ENCODE results near the gene FRMD7.
"Not testable (repeated sequence)": the region's sequence is repeated elsewhere in the genome, so short reads cannot be mapped to it uniquely, and the experiment has no call there.

The FRMD7 gene

GRCh38 chrX:132092439-132093065 is 35.3 kb downstream of the FRMD7 start:
- DNase-seq = peak; percentile 57

DNA sequence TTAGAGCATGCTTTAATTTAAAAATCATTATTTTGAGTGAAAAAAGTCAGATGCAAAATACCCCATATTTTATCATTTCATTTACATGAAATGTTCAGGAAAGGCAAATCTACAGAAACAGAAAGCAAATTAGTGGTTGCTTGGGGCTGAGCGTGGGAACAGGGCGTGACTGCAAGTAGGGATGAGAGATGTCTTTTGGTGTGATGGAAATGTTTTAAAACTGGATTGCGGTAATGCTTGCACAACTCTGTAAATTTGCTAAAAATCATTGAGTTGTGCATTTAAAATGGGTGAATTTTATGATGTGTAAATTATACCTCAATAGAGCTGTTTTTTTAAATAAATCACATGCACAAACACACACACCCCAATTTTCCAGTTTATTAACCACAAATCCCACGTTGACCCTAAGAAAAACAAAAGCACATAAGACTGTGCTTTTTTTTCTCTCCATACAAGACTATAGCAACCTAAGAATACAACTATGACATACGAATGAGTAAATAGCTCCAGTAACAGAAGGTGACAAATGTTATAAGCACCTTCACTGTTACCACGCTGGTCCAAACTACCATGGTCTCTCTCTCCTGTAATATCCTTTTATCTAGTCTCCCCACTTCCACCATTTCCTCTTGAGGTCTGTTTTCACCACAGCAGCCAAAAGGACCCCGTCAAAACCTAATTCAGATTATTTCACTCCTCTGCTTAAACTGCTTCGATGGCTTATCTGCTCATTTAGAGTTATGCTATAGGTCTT is 37.2 kb downstream of the FRMD7 start:
- no peak for DNase-seq

- no peak for DNase-seq
These were observed 39.0 kb downstream of the FRMD7 start for GRCh38 chrX:132088864-132089263.

GRCh38 chrX:132086672-132087071 is 41.1 kb downstream of the FRMD7 start:
- DNase-seq = no peak

GRCh38 chrX:132085786-132086185 is 42.0 kb downstream of the FRMD7 start:
- no peak for DNase-seq

DNA sequence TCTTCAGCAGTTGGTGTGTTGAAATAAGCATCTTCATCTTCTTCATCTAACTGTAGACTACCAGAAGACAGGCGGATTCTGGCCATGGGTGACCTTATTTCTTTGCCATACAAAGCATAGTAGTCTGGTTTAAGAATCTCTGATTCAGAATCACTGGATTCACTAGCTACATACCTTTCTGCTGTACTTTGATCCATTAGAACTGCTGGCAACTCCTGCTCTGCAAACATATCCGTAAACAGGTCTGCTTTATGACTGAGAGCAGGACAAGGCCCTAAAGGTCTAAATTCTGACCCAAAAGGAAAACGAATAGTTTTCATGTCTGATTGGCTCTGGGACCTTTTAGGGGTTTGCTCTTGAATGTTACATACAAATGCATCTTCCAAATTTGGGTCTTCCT is 49.9 kb downstream of the FRMD7 start:
- DNase-seq = no peak

GRCh38 chrX:132077414-132077813 is 50.4 kb downstream of the FRMD7 start:
- DNase-seq = no peak

- DNase-seq = no peak
These were observed 56.6 kb downstream of the FRMD7 start for GRCh38 chrX:132071254-132071653.

DNA sequence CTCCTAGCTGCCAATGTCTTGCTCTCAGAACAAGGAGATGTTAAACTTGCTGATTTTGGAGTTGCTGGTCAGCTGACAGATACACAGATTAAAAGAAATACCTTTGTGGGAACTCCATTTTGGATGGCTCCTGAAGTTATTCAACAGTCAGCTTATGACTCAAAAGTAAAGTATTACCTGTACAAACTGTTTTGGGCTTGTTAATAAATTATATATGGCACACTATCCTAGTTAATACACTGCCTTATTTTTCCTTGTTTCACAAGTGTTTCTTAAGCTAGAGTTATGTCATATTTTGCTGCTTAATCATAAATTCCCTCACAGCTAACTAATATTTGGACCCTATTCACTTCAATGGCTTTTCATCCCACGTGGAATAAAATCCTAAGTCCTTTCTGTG is 59.4 kb downstream of the FRMD7 start:
- DNase-seq = no peak

GRCh38 chrX:132063862-132064261 is 64.0 kb downstream of the FRMD7 start:
- DNase-seq = no peak

GRCh38 chrX:132063334-132063733 is 64.5 kb downstream of the FRMD7 start:
- DNase-seq = no peak

DNA sequence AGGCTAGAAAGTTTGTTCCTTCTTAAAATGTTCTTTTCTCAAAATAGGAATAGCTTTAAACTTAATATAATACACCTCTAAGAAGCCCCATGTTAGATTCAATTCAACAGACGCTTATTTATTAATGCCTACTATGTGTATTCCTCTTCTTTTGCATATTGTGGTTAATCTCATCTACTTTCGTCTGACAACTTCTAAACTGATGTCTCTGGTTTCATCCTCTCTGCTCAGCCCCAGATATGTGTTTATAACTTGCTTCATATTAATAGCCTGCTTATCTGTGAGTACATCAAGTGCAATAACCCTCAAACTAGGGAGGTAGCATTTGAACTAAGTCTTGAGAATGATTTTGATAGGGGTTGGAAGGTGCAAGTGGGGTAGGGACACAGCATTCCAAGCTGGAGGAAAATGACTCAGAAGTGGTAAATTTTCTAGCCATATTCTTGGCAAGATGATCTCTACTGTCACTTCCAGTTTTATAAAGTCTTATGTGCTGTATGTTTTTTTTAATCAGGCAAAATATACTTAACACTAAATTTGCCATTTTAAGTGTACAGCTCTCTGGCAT is 67.8 kb downstream of the FRMD7 start:
- DNase-seq = no peak

DNA sequence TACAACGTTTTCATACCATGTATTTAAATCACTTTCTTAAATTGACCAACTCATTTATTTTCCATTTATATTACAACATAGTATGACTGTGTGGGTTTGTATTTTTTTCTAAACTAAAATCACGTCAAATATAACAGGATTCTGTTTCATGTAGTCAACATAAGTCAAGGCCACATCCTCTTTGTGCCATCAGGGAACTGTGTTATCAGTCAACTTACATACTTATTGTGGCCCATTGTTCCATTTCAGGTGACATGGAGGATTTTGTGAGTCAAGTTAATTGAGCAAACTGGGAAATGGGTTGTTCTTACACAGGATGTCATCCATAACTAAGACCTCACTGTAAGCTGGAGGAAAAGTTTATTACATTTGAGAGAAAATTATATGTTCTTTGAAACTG is 68.8 kb downstream of the FRMD7 start:
- no peak for DNase-seq

DNA sequence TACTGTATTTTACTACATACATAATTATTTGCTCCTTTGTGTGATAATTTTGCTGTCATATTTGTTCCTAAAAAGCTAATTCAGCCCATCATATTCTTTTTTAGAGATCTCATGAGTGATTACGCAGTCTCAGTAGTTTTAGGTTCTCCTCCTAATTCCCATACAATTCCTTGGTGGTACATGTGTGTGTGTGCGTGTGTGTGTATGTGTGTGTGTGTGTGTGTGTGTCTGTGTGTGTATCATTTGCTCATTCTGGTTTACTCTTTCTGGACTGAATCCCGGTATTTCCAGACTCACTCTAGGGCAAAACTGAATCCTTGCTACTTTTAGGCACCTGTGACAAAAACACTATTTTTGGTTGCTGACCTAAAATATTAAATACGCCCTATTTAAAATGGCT is 69.8 kb downstream of the FRMD7 start:
- DNase-seq = no peak

DNA sequence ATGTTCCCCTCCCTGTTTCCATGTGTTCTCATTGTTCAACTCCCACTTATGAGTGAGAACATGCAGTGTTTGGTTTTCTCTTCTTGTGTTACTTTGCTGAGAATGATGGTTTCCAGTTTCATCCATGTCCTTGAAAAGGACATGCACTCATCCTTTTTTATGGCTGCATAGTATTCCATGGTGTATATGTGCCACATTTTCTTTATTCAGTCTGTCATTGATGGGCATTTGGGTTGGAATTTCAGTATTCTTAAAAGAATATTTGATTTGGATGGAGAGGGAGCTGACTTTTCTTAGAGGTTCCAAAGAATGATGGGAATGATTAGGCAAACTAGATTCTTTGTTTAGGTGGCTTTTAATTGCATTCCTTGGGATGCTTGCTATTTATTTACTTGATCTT is 76.0 kb downstream of the FRMD7 start:
- not testable (repeated sequence) for DNase-seq

GRCh38 chrX:132046533-132046932 is 81.3 kb downstream of the FRMD7 start:
- no peak for DNase-seq

- no peak for DNase-seq
These were observed 82.4 kb downstream of the FRMD7 start for GRCh38 chrX:132045456-132045855.

DNA sequence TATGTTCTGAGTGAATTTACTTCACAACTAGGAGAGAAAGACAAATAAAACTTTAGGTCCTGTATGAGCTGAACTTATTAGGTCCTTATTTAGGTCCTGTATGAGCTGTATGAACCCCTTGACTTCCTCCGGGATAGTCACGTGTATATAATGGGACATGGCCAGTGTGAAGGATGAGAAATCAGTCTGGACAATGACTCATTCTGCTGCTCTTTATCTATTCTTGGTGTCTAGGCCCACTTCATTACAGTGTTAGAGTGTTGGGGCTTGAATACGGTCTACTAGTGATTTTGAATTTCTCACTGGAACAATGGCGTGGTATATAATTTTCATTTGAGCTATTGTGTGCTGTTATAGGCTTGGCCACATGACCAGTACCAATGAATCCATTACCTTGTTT is 82.9 kb downstream of the FRMD7 start:
- no peak for DNase-seq

DNA sequence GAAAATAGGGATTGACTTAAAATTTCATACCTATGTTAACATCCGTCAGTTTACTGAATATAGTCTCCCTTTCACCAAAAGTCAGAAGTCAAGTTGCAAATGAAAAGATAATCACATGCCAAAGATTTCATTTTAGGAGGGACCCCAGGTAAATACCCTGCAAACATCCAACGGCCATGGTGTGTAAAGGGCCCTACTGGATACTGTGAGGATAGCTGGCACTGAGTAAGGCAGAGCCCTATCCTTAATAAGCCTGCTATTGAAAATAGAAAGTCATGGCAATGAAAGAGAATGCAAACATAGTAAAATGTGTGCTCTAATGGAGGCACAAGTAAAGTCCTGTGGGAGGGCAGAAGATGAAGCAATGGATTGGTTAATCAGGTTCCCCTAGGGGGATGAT is 83.8 kb downstream of the FRMD7 start:
- DNase-seq = no peak

DNA sequence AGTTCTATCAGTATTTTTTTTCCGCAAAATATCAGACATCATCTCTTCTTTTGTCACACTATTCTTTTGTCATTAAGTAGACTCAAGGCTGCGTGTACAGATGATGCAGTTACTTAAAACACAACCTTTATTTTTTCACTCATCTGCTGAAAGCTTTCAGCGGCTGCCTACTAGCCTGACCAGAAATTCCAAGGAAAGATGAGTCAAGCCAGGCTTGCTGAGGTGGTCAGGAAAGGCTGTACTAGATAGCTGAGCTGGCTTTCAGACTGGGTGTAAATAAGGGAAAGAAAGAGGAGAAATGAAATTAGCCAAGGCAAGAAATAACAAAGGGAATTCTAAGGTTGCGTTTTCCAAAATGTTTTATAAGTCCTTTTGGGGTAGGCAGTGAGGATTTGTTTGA is 86.8 kb downstream of the FRMD7 start:
- DNase-seq = no peak

DNA sequence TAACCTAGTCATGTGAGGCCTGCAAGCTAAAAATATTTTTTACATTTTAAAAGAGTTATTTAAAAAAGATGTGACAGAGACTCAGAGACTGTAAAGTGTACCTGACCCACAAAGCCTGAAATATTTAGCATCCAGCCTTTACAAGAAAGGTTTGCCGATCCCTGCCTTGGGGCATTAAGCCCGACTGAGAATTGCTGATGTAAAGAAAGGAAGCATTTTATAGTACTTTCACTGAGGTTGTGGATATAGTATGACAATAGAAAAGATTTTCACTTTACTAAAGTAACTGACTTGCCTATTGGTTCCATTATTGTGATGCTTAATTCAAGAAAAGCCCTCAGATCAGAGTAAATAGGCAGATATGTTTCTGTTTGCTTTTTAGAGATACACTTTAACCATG is 87.8 kb downstream of the FRMD7 start:
- no peak for DNase-seq

DNA sequence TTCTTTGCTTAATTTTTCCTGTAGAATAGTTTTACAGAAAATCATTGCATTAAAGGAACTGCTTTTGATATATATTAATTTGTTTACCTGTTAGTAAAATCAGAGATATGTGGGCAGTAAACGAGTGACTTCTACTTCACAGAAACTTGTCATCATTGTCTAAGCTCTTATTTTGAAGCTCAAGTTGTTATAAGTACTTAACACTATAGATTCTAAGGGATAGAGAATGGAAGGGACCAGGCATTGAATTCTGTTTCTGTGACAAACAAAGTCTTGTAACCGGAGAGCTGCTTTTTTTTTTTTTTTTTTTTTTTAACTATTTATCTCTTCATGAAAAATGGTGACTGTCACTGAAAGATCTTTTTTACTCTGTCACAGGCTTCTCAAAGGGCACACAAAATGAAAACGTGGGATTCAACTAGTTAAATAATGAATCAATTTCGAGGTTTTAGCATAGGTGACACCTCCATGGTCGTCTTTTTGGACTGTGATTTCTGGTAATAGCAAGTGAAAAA is 90.3 kb downstream of the FRMD7 start:
- no peak for DNase-seq

DNA sequence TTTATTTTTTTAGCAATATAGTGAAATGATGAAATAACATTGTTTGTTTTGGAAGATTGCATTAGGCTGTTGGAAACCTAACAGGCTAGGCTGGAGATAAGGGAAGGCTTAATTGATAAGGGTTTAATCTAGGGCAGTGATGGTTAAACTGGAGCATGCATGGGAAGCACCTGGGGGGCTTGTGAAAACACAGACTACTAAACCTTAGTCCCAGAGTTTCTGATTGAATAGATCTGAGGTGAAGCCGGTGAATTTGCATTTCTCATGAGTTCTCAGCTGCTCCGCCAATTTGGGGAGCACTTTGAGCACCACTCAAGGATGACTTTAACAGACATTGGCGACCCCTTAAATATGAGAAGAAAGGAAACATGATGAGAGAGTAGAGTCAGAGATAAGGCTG is 93.2 kb downstream of the FRMD7 start:
- DNase-seq = no peak

- no peak for DNase-seq
These were observed 94.7 kb downstream of the FRMD7 start for GRCh38 chrX:132033166-132033565.

Data from COR-L47 (cell line).